AG09319 (cell line): ENCODE data around the gene TASOR2.

Source experiments
- DNase-seq: peaks from one replicate; pipeline ENCODE4 v3.0.0-alpha.2; 2010; ENCODE audit warnings: low read depth; ENCODE audit errors: extremely low read depth
- CTCF ChIP-seq: IDR thresholded peaks from 2 replicates; pipeline ENCODE4 v1.5.1; 2011; ENCODE audit warnings: low read depth, mild to moderate bottlenecking, inconsistent platforms, low read length, moderate library complexity

TASOR2 gene

GRCh38 chr10:5649746-5650145 is 34.9 kb upstream of the TASOR2 start:
- no peak for DNase-seq
- TF ChIP-seq CTCF: no peak

GRCh38 chr10:5650664-5651387 is 33.8 kb upstream of the TASOR2 start:
- DNase-seq: no peak
- TF ChIP-seq CTCF: no peak

- TF ChIP-seq CTCF: no peak
- DNase-seq: no peak
Measured at GRCh38 chr10:5651388-5651764, 33.3 kb upstream of the TASOR2 start.

GRCh38 chr10:5652746-5653145 is 31.9 kb upstream of the TASOR2 start:
- no peak for DNase-seq
- no peak for TF ChIP-seq CTCF

- no peak for TF ChIP-seq CTCF
- no peak for DNase-seq
Measured at GRCh38 chr10:5654218-5654755, 30.4 kb upstream of the TASOR2 start.

- no peak for DNase-seq
- no peak for TF ChIP-seq CTCF
Measured at GRCh38 chr10:5655121-5655520, 29.5 kb upstream of the TASOR2 start.

GRCh38 chr10:5656737-5657579 is 27.7 kb upstream of the TASOR2 start:
- DNase-seq: no peak

More at GRCh38 chr10:5656737-5657579, 27.7 kb upstream of the TASOR2 start:
- TF ChIP-seq CTCF: no peak
